GM23338 (cell line): Measurements from ENCODE around the gene XPNPEP1. TPM values are rescaled to one million over a fixed set of nuclear protein-coding genes. Genes with fewer than 3 reads are reported as not detected.

Experiments
- ATAC-seq: fragments of 200-7000 bp; cut with Tn5 transposase; 3 replicates; pipeline ENCODE4 v1.9.1; 2020
- DNase-seq: peaks from one replicate; pipeline ENCODE4 v3.0.0-alpha.2; 2015; ENCODE audit warnings: low spot score
- H2AFZ ChIP-seq: fragments of 200-600 bp; sonication (generic); 2 replicates; pipeline ENCODE4 v1.8.0; 2016; ENCODE audit warnings: antibody characterized with exemption, mild to moderate bottlenecking, moderate library complexity
- H3F3A ChIP-seq: fragments of 200-600 bp; sonication (generic); replicated peaks from 2 replicates; pipeline ENCODE4 v1.8.0; 2017; ENCODE audit warnings: antibody characterized with exemption, mixed run types, low read depth
- H3K27ac ChIP-seq: fragments of 200-600 bp; sonication (generic); 2 replicates; pipeline ENCODE4 v1.6.1; 2016; ENCODE audit warnings: low read depth
- H3K27me3 ChIP-seq: fragments of 200-600 bp; sonication (generic); 2 replicates; pipeline ENCODE4 v1.8.0; 2016; ENCODE audit warnings: mild to moderate bottlenecking, mixed run types, moderate library complexity; ENCODE audit not compliant: insufficient read depth
- H3K36me3 ChIP-seq: fragments of 200-600 bp; sonication (generic); 2 replicates; pipeline ENCODE4 v1.8.0; 2016; ENCODE audit warnings: mild to moderate bottlenecking; ENCODE audit not compliant: insufficient read depth
- H3K4me1 ChIP-seq: fragments of 200-600 bp; sonication (generic); 2 replicates; pipeline ENCODE4 v1.8.0; 2016; ENCODE audit warnings: mild to moderate bottlenecking, moderate library complexity; ENCODE audit not compliant: insufficient read depth
- H3K4me2 ChIP-seq: fragments of 200-600 bp; sonication (generic); 2 replicates; pipeline ENCODE4 v1.7.1; 2017; ENCODE audit warnings: mixed run types
- H3K4me3 ChIP-seq: fragments of 200-600 bp; sonication (generic); 2 replicates; pipeline ENCODE4 v1.6.1; 2016; ENCODE audit warnings: mixed run types
- H3K79me2 ChIP-seq: fragments of 200-600 bp; sonication (generic); replicated peaks from 2 replicates; pipeline ENCODE4 v1.8.0; 2017; ENCODE audit warnings: mild to moderate bottlenecking; ENCODE audit not compliant: insufficient read depth
- H3K9me2 ChIP-seq: fragments of 200-600 bp; sonication (generic); 2 replicates; pipeline ENCODE4 v1.8.0; 2017; ENCODE audit not compliant: insufficient read depth
- H4K20me1 ChIP-seq: fragments of 200-600 bp; sonication (generic); replicated peaks from 2 replicates; pipeline ENCODE4 v1.8.0; 2017; ENCODE audit warnings: mild to moderate bottlenecking; ENCODE audit not compliant: insufficient read depth
- H3K27ac Mint-ChIP-seq: 2 replicates; pipeline ENCODE4 v1.8.0; 2020; ENCODE audit warnings: inconsistent platforms, mild to moderate bottlenecking, moderate library complexity, mixed read lengths
- H3K27me3 Mint-ChIP-seq: 3 replicates; pipeline ENCODE4 v1.8.0; 2022; ENCODE audit warnings: low read depth, mild to moderate bottlenecking, moderate library complexity, mixed read lengths, inconsistent platforms; ENCODE audit not compliant: insufficient read depth, poor library complexity
- H3K36me3 Mint-ChIP-seq: 3 replicates; pipeline ENCODE4 v1.8.0; 2021; ENCODE audit warnings: low read depth, mild to moderate bottlenecking, inconsistent platforms, moderate library complexity, mixed read lengths
- H3K4me1 Mint-ChIP-seq: 3 replicates; pipeline ENCODE4 v1.8.0; 2020; ENCODE audit warnings: mild to moderate bottlenecking, inconsistent platforms, mixed read lengths
- H3K4me3 Mint-ChIP-seq: 3 replicates; pipeline ENCODE4 v1.8.0; 2021; ENCODE audit warnings: moderate library complexity, mild to moderate bottlenecking, inconsistent platforms, mixed read lengths
- H3K9me3 Mint-ChIP-seq: 3 replicates; pipeline ENCODE4 v1.8.0; 2020; ENCODE audit warnings: moderate library complexity, mild to moderate bottlenecking, inconsistent platforms, mixed read lengths
- CREB1 ChIP-seq: fragments of 250-450 bp; sonication (Bioruptor Pico); IDR thresholded peaks from 2 replicates; pipeline ENCODE4 v1.5.0; 2020; ENCODE audit warnings: low read depth, mild to moderate bottlenecking, moderate library complexity
- EZH2 ChIP-seq: fragments of 200-600 bp; sonication (generic); IDR thresholded peaks from one replicate; pipeline ENCODE4 v1.8.0; 2017; ENCODE audit warnings: antibody characterized with exemption, mild to moderate bottlenecking, low read depth; ENCODE audit not compliant: unreplicated experiment
- JUNB ChIP-seq: IDR thresholded peaks from one replicate; pipeline ENCODE4 v1.6.1; 2016; ENCODE audit warnings: antibody characterized with exemption; ENCODE audit not compliant: unreplicated experiment
- NANOG ChIP-seq: IDR thresholded peaks from 2 replicates; pipeline ENCODE4 v1.6.1; 2016; ENCODE audit warnings: antibody characterized with exemption, borderline replicate concordance
- POLR2AphosphoS5 ChIP-seq: IDR thresholded peaks from 2 replicates; pipeline ENCODE4 v1.6.1; 2016; ENCODE audit warnings: antibody characterized with exemption, low read depth
- STAT1 ChIP-seq: IDR thresholded peaks from one replicate; pipeline ENCODE4 v1.6.1; 2016; ENCODE audit warnings: antibody characterized with exemption; ENCODE audit not compliant: unreplicated experiment
- ZNF114 ChIP-seq: fragments of 250-450 bp; sonication (Bioruptor Pico); IDR thresholded peaks from 2 replicates; pipeline ENCODE4 v1.5.0; 2020; ENCODE audit warnings: mild to moderate bottlenecking, moderate library complexity
- ZNF331 ChIP-seq: fragments of 250-450 bp; sonication (Bioruptor Pico); IDR thresholded peaks from 2 replicates; pipeline ENCODE4 v1.5.0; 2020; ENCODE audit warnings: low read depth, mild to moderate bottlenecking, moderate library complexity
- polyA plus RNA-seq: library from polyadenylated mRNA; unstranded; fragments of >200 nt; fragmentation: Nextera tagmentation; extraction: Ambion mirVana; gene quantifications from 2 replicates; pipeline ENCODE4 v1.2.1, GENCODE V29; 2016
- total RNA-seq: library from RNA; depleted of rRNA; stranded (reverse); fragments of >200 nt; shearing (Covaris generic); gene quantifications from 2 replicates; pipeline ENCODE4 v1.2.3, GENCODE V29; 2014
- TF ChIP-seq, protein P1 (sequence below), 2 experiments: fragments of 200-600 bp in 1 of 2; sonication (generic) in 1 of 2; conservative IDR thresholded peaks; 2 replicates each; pipeline versions ENCODE4 v1.5.1 to v1.6.1; 2016 to 2017; ENCODE audit warnings: antibody characterized with exemption in 2 of 2, low read depth in 2 of 2, mild to moderate bottlenecking in 2 of 2, moderate library complexity in 1 of 2
- TF ChIP-seq, protein P2 (sequence below): IDR thresholded peaks from one replicate; pipeline ENCODE4 v1.6.1; 2018; ENCODE audit warnings: antibody characterized with exemption; ENCODE audit not compliant: unreplicated experiment

The XPNPEP1 gene
- total and polyA plus RNA-seq, 2 experiments from 2014 or later, result 17.5 to 55.8 TPM

DNA sequence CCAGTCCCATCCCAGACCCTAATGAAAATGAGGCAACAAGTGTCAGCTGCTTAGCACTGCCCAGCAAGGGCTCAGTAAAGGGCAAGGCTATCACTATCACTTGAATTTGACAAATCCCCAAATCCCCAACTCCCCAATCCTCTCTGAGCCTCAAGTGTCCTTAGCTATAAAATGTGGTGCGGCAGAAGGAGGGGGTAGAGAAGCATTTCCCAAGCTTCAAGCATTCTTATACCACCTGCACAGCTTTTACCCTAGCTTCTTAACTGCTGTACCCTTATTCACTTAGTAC is 41.6 kb downstream of the XPNPEP1 start (continued):
- TF ChIP-seq, protein P1, sequence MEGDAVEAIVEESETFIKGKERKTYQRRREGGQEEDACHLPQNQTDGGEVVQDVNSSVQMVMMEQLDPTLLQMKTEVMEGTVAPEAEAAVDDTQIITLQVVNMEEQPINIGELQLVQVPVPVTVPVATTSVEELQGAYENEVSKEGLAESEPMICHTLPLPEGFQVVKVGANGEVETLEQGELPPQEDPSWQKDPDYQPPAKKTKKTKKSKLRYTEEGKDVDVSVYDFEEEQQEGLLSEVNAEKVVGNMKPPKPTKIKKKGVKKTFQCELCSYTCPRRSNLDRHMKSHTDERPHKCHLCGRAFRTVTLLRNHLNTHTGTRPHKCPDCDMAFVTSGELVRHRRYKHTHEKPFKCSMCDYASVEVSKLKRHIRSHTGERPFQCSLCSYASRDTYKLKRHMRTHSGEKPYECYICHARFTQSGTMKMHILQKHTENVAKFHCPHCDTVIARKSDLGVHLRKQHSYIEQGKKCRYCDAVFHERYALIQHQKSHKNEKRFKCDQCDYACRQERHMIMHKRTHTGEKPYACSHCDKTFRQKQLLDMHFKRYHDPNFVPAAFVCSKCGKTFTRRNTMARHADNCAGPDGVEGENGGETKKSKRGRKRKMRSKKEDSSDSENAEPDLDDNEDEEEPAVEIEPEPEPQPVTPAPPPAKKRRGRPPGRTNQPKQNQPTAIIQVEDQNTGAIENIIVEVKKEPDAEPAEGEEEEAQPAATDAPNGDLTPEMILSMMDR (conservative IDR thresholded peaks at IDR 0.05; ENCODE audit: low read depth in 2 of 2), result no peak
- TF ChIP-seq STAT1 (no peak), ZNF331 (CRISPR knock-in tag) (no peak), NANOG (no peak), ZNF114 (CRISPR knock-in tag) (no peak), EZH2 (no peak), POLR2AphosphoS5 (no peak)

DNA sequence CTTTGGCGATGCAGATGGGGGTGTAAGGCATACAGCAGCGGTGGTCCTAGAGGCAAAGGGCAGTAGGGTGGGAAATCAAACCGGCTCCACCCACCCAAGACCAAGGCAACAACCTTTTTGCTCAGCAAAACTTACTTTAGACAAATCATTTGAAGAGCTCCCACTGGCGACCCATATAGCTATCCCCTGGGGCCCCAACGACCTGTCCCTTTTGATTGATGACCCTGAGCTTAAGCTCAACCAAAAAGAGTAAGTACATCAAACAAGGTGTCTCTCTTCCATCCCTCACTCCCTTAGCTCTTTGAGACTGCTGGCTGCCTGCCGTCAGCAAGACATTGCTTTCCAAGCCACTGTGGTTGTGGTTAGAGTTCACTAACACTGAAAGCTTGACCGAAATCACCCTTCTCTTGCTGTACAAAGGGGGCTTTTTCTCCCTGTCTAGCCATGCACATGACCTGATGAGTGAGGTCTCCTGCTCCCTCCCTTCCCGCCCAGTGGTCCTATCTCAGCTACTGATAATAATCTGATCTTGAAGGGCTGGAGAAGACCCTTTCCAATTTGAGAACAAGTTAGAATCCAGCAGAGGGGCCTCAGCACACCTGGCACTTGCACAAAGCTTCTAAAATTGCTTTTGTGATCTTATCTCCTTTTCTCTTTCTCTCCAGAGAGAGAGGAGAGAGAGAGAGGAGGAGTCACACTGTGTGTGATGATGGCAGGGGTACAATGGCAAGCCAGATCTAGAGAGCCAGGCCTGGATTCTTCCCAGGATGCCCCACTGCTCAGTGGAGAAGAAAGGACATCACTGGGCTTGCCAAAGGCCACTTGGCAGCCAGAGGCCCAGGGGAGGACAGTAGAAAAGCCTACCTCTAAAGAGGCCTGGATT is 42.2 kb downstream of the XPNPEP1 start:
- Histone ChIP-seq H3K36me3 (peaks cover 10% of the 10 kb centered on the region; the same call in 1 of the 2 replicates), H3K4me1 (peaks cover 8% of the 10 kb centered on the region; the same call in 1 of the 2 replicates), H2AFZ (no peak overlapping the region), H3F3A (no peaks in the 10 kb centered on the region), H3K27ac (no peak overlapping the region), H4K20me1 (no peaks in the 10 kb centered on the region), H3K4me2 (no peak overlapping the region), H3K9me2 (no peaks in the 10 kb centered on the region), H3K4me3 (no peak overlapping the region), H3K27me3 (no peaks in the 10 kb centered on the region), H3K79me2 (no peaks in the 10 kb centered on the region)
- Mint-ChIP-seq H3K36me3 (peaks cover 45% of the 10 kb centered on the region), H3K27ac (no peak overlapping the region), H3K27me3 (no peaks in the 10 kb centered on the region), H3K4me1 (peaks cover 14% of the 10 kb centered on the region), H3K4me3 (no peak overlapping the region), H3K9me3 (no peaks in the 10 kb centered on the region)
- no peak for ATAC-seq
- DNase-seq, result no peak
- TF ChIP-seq EZH2 (no peak), ZNF331 (CRISPR knock-in tag) (no peak), JUNB (no peak), CREB1 (CRISPR knock-in tag) (no peak)
- TF ChIP-seq, protein P2, sequence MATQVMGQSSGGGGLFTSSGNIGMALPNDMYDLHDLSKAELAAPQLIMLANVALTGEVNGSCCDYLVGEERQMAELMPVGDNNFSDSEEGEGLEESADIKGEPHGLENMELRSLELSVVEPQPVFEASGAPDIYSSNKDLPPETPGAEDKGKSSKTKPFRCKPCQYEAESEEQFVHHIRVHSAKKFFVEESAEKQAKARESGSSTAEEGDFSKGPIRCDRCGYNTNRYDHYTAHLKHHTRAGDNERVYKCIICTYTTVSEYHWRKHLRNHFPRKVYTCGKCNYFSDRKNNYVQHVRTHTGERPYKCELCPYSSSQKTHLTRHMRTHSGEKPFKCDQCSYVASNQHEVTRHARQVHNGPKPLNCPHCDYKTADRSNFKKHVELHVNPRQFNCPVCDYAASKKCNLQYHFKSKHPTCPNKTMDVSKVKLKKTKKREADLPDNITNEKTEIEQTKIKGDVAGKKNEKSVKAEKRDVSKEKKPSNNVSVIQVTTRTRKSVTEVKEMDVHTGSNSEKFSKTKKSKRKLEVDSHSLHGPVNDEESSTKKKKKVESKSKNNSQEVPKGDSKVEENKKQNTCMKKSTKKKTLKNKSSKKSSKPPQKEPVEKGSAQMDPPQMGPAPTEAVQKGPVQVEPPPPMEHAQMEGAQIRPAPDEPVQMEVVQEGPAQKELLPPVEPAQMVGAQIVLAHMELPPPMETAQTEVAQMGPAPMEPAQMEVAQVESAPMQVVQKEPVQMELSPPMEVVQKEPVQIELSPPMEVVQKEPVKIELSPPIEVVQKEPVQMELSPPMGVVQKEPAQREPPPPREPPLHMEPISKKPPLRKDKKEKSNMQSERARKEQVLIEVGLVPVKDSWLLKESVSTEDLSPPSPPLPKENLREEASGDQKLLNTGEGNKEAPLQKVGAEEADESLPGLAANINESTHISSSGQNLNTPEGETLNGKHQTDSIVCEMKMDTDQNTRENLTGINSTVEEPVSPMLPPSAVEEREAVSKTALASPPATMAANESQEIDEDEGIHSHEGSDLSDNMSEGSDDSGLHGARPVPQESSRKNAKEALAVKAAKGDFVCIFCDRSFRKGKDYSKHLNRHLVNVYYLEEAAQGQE, result no peak
